Calu3 (cell line): ENCODE measurements around the gene ZNF668. TPM values are rescaled to one million over a fixed set of nuclear protein-coding genes. Genes with fewer than 3 reads are reported as not detected.

Experiments
- BruUV-seq: library from RNA; stranded (reverse); fragments of 400-500 nt; replicated peaks from 2 replicates; lab custom pipeline; 2021; lab: Mats Ljungman, UMichigan
- CTCF ChIA-PET: fragments of 300-600 bp; sonication (Branson Sonifier 250); formaldehyde crosslinking; loops from one replicate; lab custom pipeline; 2022; ENCODE audit warnings: antibody characterized with exemption; lab: Charles Lee
- DNase-seq: peaks from one replicate; pipeline ENCODE4 v3.0.0; 2022
- H3K27ac Mint-ChIP-seq: one replicate; pipeline ENCODE4 v1.8.0; 2022; ENCODE audit warnings: mixed read lengths; ENCODE audit not compliant: unreplicated experiment
- H3K27me3 Mint-ChIP-seq: one replicate; pipeline ENCODE4 v1.8.0; 2022; ENCODE audit warnings: mixed read lengths; ENCODE audit not compliant: unreplicated experiment
- H3K36me3 Mint-ChIP-seq: one replicate; pipeline ENCODE4 v1.8.0; 2022; ENCODE audit warnings: mild to moderate bottlenecking, moderate library complexity, mixed read lengths; ENCODE audit not compliant: insufficient read depth, unreplicated experiment
- H3K4me1 Mint-ChIP-seq: one replicate; pipeline ENCODE4 v1.8.0; 2022; ENCODE audit warnings: mild to moderate bottlenecking, low read depth, mixed read lengths; ENCODE audit not compliant: unreplicated experiment
- H3K4me3 Mint-ChIP-seq: one replicate; pipeline ENCODE4 v1.8.0; 2022; ENCODE audit warnings: mild to moderate bottlenecking, low read depth, moderate library complexity, mixed read lengths; ENCODE audit not compliant: unreplicated experiment
- H3K9me3 Mint-ChIP-seq: one replicate; pipeline ENCODE4 v1.8.0; 2022; ENCODE audit warnings: low read depth, mixed read lengths; ENCODE audit not compliant: unreplicated experiment
- intact Hi-C: fragments of 100-400 bp; cut with micrococcal nuclease; formaldehyde crosslinking; loops from one replicate; pipeline ENCODE4 v1.10.0; 2022; ENCODE audit not compliant: unreplicated experiment
- total RNA-seq: library from RNA; stranded (reverse); gene quantifications from 2 replicates; pipeline ENCODE4 v1.2.3, GENCODE V29; 2022
- TF ChIP-seq, protein P1 (sequence below): fragments of 200-600 bp; IDR thresholded peaks from one replicate; pipeline ENCODE4 v1.8.0; 2022; ENCODE audit warnings: antibody characterized with exemption; ENCODE audit not compliant: unreplicated experiment

The ZNF668 gene
- total RNA-seq, 1 experiment from 2014 or later = 12.5 TPM

DNA sequence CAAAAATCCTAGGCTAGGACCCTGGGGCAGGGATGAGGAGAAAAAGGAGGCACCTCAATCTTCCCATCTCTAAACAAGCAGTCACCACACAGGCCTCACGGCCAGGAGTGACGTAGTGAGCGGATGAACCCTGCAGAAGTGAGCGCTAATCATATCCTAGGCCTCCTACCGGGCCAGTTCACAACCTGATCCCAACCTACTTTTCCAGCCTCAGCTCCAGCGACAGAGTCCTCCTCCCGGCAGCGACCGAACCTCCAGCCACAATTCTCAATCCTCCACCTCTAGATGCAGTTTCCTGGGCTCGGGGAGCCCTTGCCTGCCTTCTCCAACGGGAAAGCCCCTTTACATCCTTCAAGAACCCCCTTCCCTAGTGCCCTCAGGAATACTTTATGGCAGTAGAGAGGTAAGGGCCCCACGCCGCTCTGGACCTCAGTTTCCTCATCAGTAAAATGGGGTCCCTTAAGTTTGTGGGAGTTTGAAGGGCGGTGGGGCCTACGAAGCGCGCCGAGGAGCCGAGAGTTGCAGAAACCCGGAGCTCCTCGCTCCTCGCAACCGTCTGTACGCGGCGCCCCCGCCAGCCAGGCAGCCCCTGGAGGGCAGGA, 1.4 kb downstream of the ZNF668 start:
- H3K36me3 Mint-ChIP-seq = peaks cover 35% of the 10 kb centered on the region
- H3K27ac Mint-ChIP-seq = peak overlapping the region; percentile 89
- H3K4me1 Mint-ChIP-seq = peaks cover 26% of the 10 kb centered on the region
- DNase-seq = peak; percentile 41
- CTCF ChIA-PET = interaction anchor here (2.4 kb wide), 1 partner anchor 87 kb away, joined by 17 read pairs; the partner anchor contains the start of gene HSD3B7
- H3K4me3 Mint-ChIP-seq = peak overlapping the region; percentile 88
- TF ChIP-seq, protein P1, sequence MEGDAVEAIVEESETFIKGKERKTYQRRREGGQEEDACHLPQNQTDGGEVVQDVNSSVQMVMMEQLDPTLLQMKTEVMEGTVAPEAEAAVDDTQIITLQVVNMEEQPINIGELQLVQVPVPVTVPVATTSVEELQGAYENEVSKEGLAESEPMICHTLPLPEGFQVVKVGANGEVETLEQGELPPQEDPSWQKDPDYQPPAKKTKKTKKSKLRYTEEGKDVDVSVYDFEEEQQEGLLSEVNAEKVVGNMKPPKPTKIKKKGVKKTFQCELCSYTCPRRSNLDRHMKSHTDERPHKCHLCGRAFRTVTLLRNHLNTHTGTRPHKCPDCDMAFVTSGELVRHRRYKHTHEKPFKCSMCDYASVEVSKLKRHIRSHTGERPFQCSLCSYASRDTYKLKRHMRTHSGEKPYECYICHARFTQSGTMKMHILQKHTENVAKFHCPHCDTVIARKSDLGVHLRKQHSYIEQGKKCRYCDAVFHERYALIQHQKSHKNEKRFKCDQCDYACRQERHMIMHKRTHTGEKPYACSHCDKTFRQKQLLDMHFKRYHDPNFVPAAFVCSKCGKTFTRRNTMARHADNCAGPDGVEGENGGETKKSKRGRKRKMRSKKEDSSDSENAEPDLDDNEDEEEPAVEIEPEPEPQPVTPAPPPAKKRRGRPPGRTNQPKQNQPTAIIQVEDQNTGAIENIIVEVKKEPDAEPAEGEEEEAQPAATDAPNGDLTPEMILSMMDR = no peak
- no peaks in the 10 kb centered on the region for H3K9me3 Mint-ChIP-seq
- TSS peak; percentile 44 for BruUV-seq
- intact Hi-C loops = loop anchor here (5.0 kb wide), 1 partner anchor 70 kb away; no protein-coding TSS in a partner anchor
- no peaks in the 10 kb centered on the region for H3K27me3 Mint-ChIP-seq

- no TSS peak for BruUV-seq
- TF ChIP-seq, protein P1 = no peak
- Mint-ChIP-seq H3K9me3 (no peaks in the 10 kb centered on the region), H3K27me3 (no peaks in the 10 kb centered on the region), H3K4me3 (peak overlapping the region; percentile 88), H3K4me1 (peaks cover 26% of the 10 kb centered on the region), H3K27ac (peak overlapping the region; percentile 89), H3K36me3 (peaks cover 34% of the 10 kb centered on the region)
- intact Hi-C loops = loop anchor here (5.0 kb wide), 1 partner anchor 70 kb away; no protein-coding TSS in a partner anchor
- CTCF ChIA-PET = interaction anchor here (0.6 kb wide), 1 partner anchor 132 kb away, joined by 3 read pairs; no protein-coding TSS in a partner anchor
- DNase-seq = no peak
Observed at GRCh38 chr16:31071861-31072260, 2.2 kb downstream of the ZNF668 start.

- Mint-ChIP-seq H3K27ac (no peak overlapping the region), H3K9me3 (no peaks in the 10 kb centered on the region), H3K4me3 (no peak overlapping the region), H3K4me1 (peaks cover 18% of the 10 kb centered on the region), H3K36me3 (peaks cover 25% of the 10 kb centered on the region), H3K27me3 (no peaks in the 10 kb centered on the region)
- no TSS peak for BruUV-seq
- DNase-seq = no peak
- TF ChIP-seq, protein P1 = no peak
- CTCF ChIA-PET = interaction anchor here (0.6 kb wide), 1 partner anchor 73 kb away, joined by 4 read pairs; no protein-coding TSS in a partner anchor
- intact Hi-C loops = no loop called here
Observed at GRCh38 chr16:31067342-31067741, 6.7 kb downstream of the ZNF668 start.

DNA sequence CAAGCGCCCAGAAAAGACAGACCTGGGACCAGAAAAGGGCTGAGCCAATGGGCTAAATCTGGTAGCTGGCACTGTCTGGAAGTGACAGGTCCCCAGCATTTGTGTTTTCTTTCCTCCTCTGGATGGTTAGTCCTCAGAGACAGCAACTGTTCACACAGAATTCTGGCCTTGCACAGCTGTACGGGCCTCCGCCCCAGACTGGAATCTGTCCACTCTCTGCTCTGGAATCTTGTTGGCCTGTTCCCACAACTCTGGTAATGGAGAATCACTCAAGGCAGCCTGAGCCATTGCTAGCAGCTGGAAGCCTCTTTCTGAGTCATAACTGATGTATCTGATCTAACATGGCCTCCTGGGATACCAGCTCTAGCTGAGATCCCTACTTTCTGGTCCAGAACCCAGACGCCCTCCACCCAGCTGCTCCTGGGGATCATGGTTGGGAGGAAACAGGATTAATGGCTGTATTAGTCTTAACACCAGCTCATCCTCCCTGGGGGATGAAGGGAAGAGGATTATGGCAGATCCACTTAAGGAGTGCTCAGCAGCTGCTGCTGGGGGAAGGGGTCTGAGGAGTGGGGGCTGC, 9.1 kb downstream of the ZNF668 start:
- Mint-ChIP-seq H3K36me3 (peaks cover 44% of the 10 kb centered on the region), H3K9me3 (no peaks in the 10 kb centered on the region), H3K4me3 (no peak overlapping the region), H3K27ac (no peak overlapping the region), H3K27me3 (no peaks in the 10 kb centered on the region), H3K4me1 (peaks cover 7% of the 10 kb centered on the region)
- intact Hi-C loops = no loop called here
- TF ChIP-seq, protein P1 = no peak
- DNase-seq = no peak
- BruUV-seq = no TSS peak
- CTCF ChIA-PET = no interaction called here
